HG03103 (cell line): ENCODE measurements around the gene UBAP2L.
"Not testable (repeated sequence)": the region's sequence is repeated elsewhere in the genome, so short reads cannot be mapped to it uniquely, and the experiment has no call there.

Source experiments
- ATAC-seq: cut with Tn5 transposase; IDR thresholded peaks from one replicate; pipeline ENCODE4 v1.9.1; 2021; ENCODE audit warnings: low read depth; ENCODE audit not compliant: unreplicated experiment

Gene UBAP2L

GRCh38 chr1:154199563-154199879, 21.2 kb upstream of the UBAP2L start:
- no peak for ATAC-seq

GRCh38 chr1:154205778-154206177, 15.0 kb upstream of the UBAP2L start:
- not testable (repeated sequence) for ATAC-seq

GRCh38 chr1:154206196-154206595, 14.6 kb upstream of the UBAP2L start, which contains the start of gene CFAP141:
TSS of gene CFAP141 (minus strand) at chr1:154206333. CDS start at chr1:154206307, 26 bp downstream.
- no peak for ATAC-seq

GRCh38 chr1:154207262-154207661, 13.5 kb upstream of the UBAP2L start:
- no peak for ATAC-seq

GRCh38 chr1:154208677-154209388, 11.9 kb upstream of the UBAP2L start:
- no peak for ATAC-seq

GRCh38 chr1:154212083-154212482, 8.7 kb upstream of the UBAP2L start:
- no peak for ATAC-seq

GRCh38 chr1:154213274-154213673, 7.5 kb upstream of the UBAP2L start:
- no peak for ATAC-seq

GRCh38 chr1:154218545-154218944, 2.2 kb upstream of the UBAP2L start:
- no peak for ATAC-seq

- no peak for ATAC-seq
Measured at GRCh38 chr1:154219541-154219940, 1.2 kb upstream of the UBAP2L start.

GRCh38 chr1:154220970-154221277, 169 bp downstream of the UBAP2L start:
- ATAC-seq: no peak

- no peak for ATAC-seq
Measured at GRCh38 chr1:154221278-154222001, 685 bp downstream of the UBAP2L start.

- ATAC-seq: no peak
Measured at GRCh38 chr1:154222518-154222917, 1.8 kb downstream of the UBAP2L start.

GRCh38 chr1:154222918-154223317, 2.2 kb downstream of the UBAP2L start:
- ATAC-seq: no peak

- no peak for ATAC-seq
Measured at GRCh38 chr1:154223621-154224020, 2.9 kb downstream of the UBAP2L start.

GRCh38 chr1:154225370-154225769, 4.6 kb downstream of the UBAP2L start:
- ATAC-seq: no peak

GRCh38 chr1:154231112-154231511, 10.4 kb downstream of the UBAP2L start:
- not testable (repeated sequence) for ATAC-seq

GRCh38 chr1:154233127-154233526, 12.4 kb downstream of the UBAP2L start:
- ATAC-seq: not testable (repeated sequence)

GRCh38 chr1:154236855-154237254, 16.1 kb downstream of the UBAP2L start:
- no peak for ATAC-seq

GRCh38 chr1:154237435-154237834, 16.7 kb downstream of the UBAP2L start:
- no peak for ATAC-seq

GRCh38 chr1:154237880-154238506, 17.2 kb downstream of the UBAP2L start:
- no peak for ATAC-seq

- no peak for ATAC-seq
Measured at GRCh38 chr1:154239491-154239890, 18.7 kb downstream of the UBAP2L start.

- ATAC-seq: no peak
Measured at GRCh38 chr1:154240294-154240833, 19.6 kb downstream of the UBAP2L start.
